ENCODE results near the gene HAUS3.

GRCh38 chr4:2280531-2281300, 38.8 kb upstream of the HAUS3 start:
- TF ChIP-seq EZH2phosphoT487 (IDR thresholded peaks at IDR 0.05; ENCODE audit: low read depth, severe bottlenecking, unreplicated experiment), result no peak
- no peak for TF ChIP-seq CTCF (IDR thresholded peaks at IDR 0.05; ENCODE audit: poor library complexity)
- TF ChIP-seq EZH2 (IDR thresholded peaks at IDR 0.05; ENCODE audit: borderline replicate concordance), result no peak

Measured in hepatocyte (in vitro differentiated cells).